ENCODE data around the gene SRCIN1. TPM values are rescaled to one million over a fixed set of nuclear protein-coding genes. Genes with fewer than 3 reads are reported as not detected.

Gene SRCIN1
- total RNA-seq, 4 donors from 2014 or later, result 0.54 to 0.89 (median 0.69) TPM

- no peak for TF ChIP-seq CTCF (IDR thresholded peaks at IDR 0.05)
- no peak for TF ChIP-seq POLR2A (IDR thresholded peaks at IDR 0.05)
- Histone ChIP-seq H3K9me3 (no peaks in the 10 kb centered on the region), H3K36me3 (no peaks in the 10 kb centered on the region), H3K4me3 (replicated peaks in 1 of 3) (no peak overlapping the region), H3K27me3 (no peaks in the 10 kb centered on the region), H3K27ac (no peak overlapping the region), H3K4me1 (peaks cover 7 to 14% of the 10 kb centered on the region in 2 donors)
- intact Hi-C loops (cut with DNase I), result loop anchor here (5.0 to 10.0 kb wide), 2 partner anchors 39 to 133 kb away; partner anchors contain the start of gene CISD3
- 14 to 25% methylated on average over 23 to 24 of the region's 24 CpGs for WGBS, 2 donors
- DNase-seq, result no peak
Observed at GRCh38 chr17:38601539-38602351, 4.0 kb downstream of the SRCIN1 start.

GRCh38 chr17:38600906-38601305, 4.8 kb downstream of the SRCIN1 start:
- no peak for TF ChIP-seq CTCF (IDR thresholded peaks at IDR 0.05)
- TF ChIP-seq POLR2A (IDR thresholded peaks at IDR 0.05), result no peak
- Histone ChIP-seq H3K27me3 (no peaks in the 10 kb centered on the region), H3K27ac (no peak overlapping the region), H3K36me3 (no peaks in the 10 kb centered on the region), H3K4me1 (peaks cover 0 to 8% of the 10 kb centered on the region in 2 donors), H3K4me3 (replicated peaks in 1 of 3) (no peak overlapping the region), H3K9me3 (no peaks in the 10 kb centered on the region)
- DNase-seq, result no peak
- intact Hi-C loops (cut with DNase I), result loop anchor here (5.0 to 10.0 kb wide), 2 partner anchors 39 to 134 kb away; partner anchors contain the start of gene CISD3
- WGBS, 2 donors, result 81 to 82% methylated on average over 8 of the region's 8 CpGs

GRCh38 chr17:38600416-38600815, 5.3 kb downstream of the SRCIN1 start:
- intact Hi-C loops (cut with DNase I), result loop anchor here (5.0 to 10.0 kb wide), 2 partner anchors 38 to 134 kb away; partner anchors contain the start of gene CISD3
- Histone ChIP-seq H3K9me3 (no peaks in the 10 kb centered on the region), H3K27me3 (no peaks in the 10 kb centered on the region), H3K36me3 (no peaks in the 10 kb centered on the region), H3K4me3 (replicated peaks in 1 of 3) (no peak overlapping the region), H3K27ac (no peak overlapping the region), H3K4me1 (peaks cover 0 to 8% of the 10 kb centered on the region in 2 donors)
- DNase-seq, result no peak
- TF ChIP-seq POLR2A (IDR thresholded peaks at IDR 0.05), result no peak
- no peak for TF ChIP-seq CTCF (IDR thresholded peaks at IDR 0.05)
- WGBS, 2 donors, result 85 to 100% methylated on average over 3 to 4 of the region's 4 CpGs

- Histone ChIP-seq H3K4me1 (peaks cover 0 to 8% of the 10 kb centered on the region in 2 donors), H3K4me3 (replicated peaks in 1 of 3) (no peak overlapping the region), H3K27ac (no peak overlapping the region), H3K36me3 (no peaks in the 10 kb centered on the region), H3K9me3 (no peaks in the 10 kb centered on the region), H3K27me3 (no peaks in the 10 kb centered on the region)
- TF ChIP-seq CTCF (IDR thresholded peaks at IDR 0.05) (no peak), POLR2A (IDR thresholded peaks at IDR 0.05) (no peak)
- no peak for DNase-seq
- intact Hi-C loops (cut with DNase I), result no loop called here
- 75 to 85% methylated on average over 9 of the region's 9 CpGs for WGBS, 2 donors
Observed at GRCh38 chr17:38599398-38599856, 6.3 kb downstream of the SRCIN1 start.

- intact Hi-C loops (cut with DNase I), result no loop called here
- Histone ChIP-seq H3K36me3 (no peaks in the 10 kb centered on the region), H3K27ac (no peak overlapping the region), H3K27me3 (no peaks in the 10 kb centered on the region), H3K4me3 (replicated peaks in 1 of 3) (no peak overlapping the region), H3K9me3 (no peaks in the 10 kb centered on the region), H3K4me1 (peaks cover 0 to 8% of the 10 kb centered on the region in 2 donors)
- no peak for DNase-seq
- 66 to 71% methylated on average over 3 of the region's 3 CpGs for whole genome bisulfite sequencing, 2 donors
- TF ChIP-seq POLR2A (IDR thresholded peaks at IDR 0.05), result no peak
- no peak for TF ChIP-seq CTCF (IDR thresholded peaks at IDR 0.05)
Observed at GRCh38 chr17:38598995-38599394, 6.8 kb downstream of the SRCIN1 start.

Data from thyroid gland (tissue), 4 donors.